Neural progenitor cell (in vitro differentiated cells): ENCODE data around the gene CBL.

Source experiments
- EZH2 ChIP-seq: fragments of 200-600 bp; sonication (generic); IDR thresholded peaks from 2 replicates; pipeline ENCODE4 v1.6.1; 2017; ENCODE audit warnings: antibody characterized with exemption, mild to moderate bottlenecking, moderate library complexity
- EZH2phosphoT487 ChIP-seq: fragments of 200-600 bp; sonication (generic); IDR thresholded peaks from 2 replicates; pipeline ENCODE4 v1.6.1; 2017; ENCODE audit warnings: antibody characterized with exemption

- no peak for TF ChIP-seq EZH2phosphoT487
- TF ChIP-seq EZH2: no peak
Measured at GRCh38 chr11:119192111-119192510, 14.0 kb upstream of the CBL start.
